Natural killer cell (primary cell): Measurements from ENCODE around the gene GCHFR. TPM values are rescaled to one million over a fixed set of nuclear protein-coding genes. Genes with fewer than 3 reads are reported as not detected.

ENCODE experiments used
- ATAC-seq, 3 donors: fragments of 150-1000 bp in 2 of 3; fragments of 200-7000 bp in 1 of 3; cut with Tn5 transposase; 1 replicate in 1 of 3; 2 replicates in 2 of 3; pipeline ENCODE4 v1.10.0; 2021; ENCODE audit warnings: mild to moderate bottlenecking in 2 of 3, moderate library complexity in 2 of 3
- DNase-seq, 2 donors: peaks; one replicate each; pipeline versions ENCODE4 v3.0.0 to v3.0.0-alpha.2; 2013 to 2021; ENCODE audit warnings: mixed read lengths in 1 of 2
- H3K27ac ChIP-seq: one replicate; pipeline ENCODE4 v1.5.1; 2013; ENCODE audit warnings: mild to moderate bottlenecking, low read length
- H3K27me3 ChIP-seq: one replicate; pipeline ENCODE4 v1.6.1; 2013; ENCODE audit warnings: low read length; ENCODE audit not compliant: control insufficient read depth, insufficient read depth
- H3K36me3 ChIP-seq: one replicate; pipeline ENCODE4 v1.6.1; 2013; ENCODE audit warnings: low read length; ENCODE audit not compliant: control insufficient read depth, insufficient read depth
- H3K4me1 ChIP-seq: one replicate; pipeline ENCODE4 v1.6.1; 2013; ENCODE audit warnings: low read length; ENCODE audit not compliant: control insufficient read depth, insufficient read depth
- H3K4me3 ChIP-seq: one replicate; pipeline ENCODE4 v1.5.1; 2013; ENCODE audit warnings: low read length
- H3K9me3 ChIP-seq: one replicate; pipeline ENCODE4 v1.6.1; 2013; ENCODE audit warnings: low read length; ENCODE audit not compliant: control insufficient read depth, insufficient read depth
- H3K27ac Mint-ChIP-seq, 2 donors: one replicate each; pipeline ENCODE4 v1.8.0; 2022; ENCODE audit warnings: mild to moderate bottlenecking in 2 of 2, mixed read lengths in 2 of 2, moderate library complexity in 1 of 2
- H3K27me3 Mint-ChIP-seq, 2 donors: one replicate each; pipeline ENCODE4 v1.8.0; 2022; ENCODE audit warnings: low read depth in 2 of 2, mixed read lengths in 2 of 2
- H3K36me3 Mint-ChIP-seq: one replicate; pipeline ENCODE4 v1.8.0; 2022; ENCODE audit warnings: mixed read lengths
- H3K4me1 Mint-ChIP-seq, 2 donors: one replicate each; pipeline ENCODE4 v1.8.0; 2022; ENCODE audit warnings: mixed read lengths in 2 of 2
- H3K4me3 Mint-ChIP-seq: one replicate; pipeline ENCODE4 v1.8.0; 2022; ENCODE audit warnings: mild to moderate bottlenecking, moderate library complexity, mixed read lengths
- H3K9me3 Mint-ChIP-seq, 2 donors: one replicate each; pipeline ENCODE4 v1.8.0; 2022; ENCODE audit warnings: mixed read lengths in 2 of 2
- WGBS: methylation state at CpG from one replicate; pipeline ENCODE4 v1.1.7; 2013; ENCODE audit warnings: missing lambda C conversion rate; ENCODE audit not compliant: insufficient coverage; 5-methylcytosine and 5-hydroxymethylcytosine counted together
- intact Hi-C: fragments of 100-400 bp; cut with micrococcal nuclease; formaldehyde crosslinking; loops from one replicate; pipeline ENCODE4 v1.14.2; 2022
- total RNA-seq, 4 donors: library from RNA; stranded (reverse); fragments of 120-200 nt in 1 of 4; gene quantifications; one replicate each; pipeline versions ENCODE4 v1.2.3 to v1.2.4, GENCODE V29; 2013 to 2022
- TF ChIP-seq, protein P1 (sequence below): fragments of 200-600 bp; IDR thresholded peaks from one replicate; pipeline ENCODE4 v1.8.0; 2022; ENCODE audit warnings: antibody characterized with exemption

The GCHFR gene
- total RNA-seq, 3 donors from 2014 or later (not counting 1 experiment from before 2014, with no cell fraction given), result 17.5 to 25.9 (median 25.9) TPM

DNA sequence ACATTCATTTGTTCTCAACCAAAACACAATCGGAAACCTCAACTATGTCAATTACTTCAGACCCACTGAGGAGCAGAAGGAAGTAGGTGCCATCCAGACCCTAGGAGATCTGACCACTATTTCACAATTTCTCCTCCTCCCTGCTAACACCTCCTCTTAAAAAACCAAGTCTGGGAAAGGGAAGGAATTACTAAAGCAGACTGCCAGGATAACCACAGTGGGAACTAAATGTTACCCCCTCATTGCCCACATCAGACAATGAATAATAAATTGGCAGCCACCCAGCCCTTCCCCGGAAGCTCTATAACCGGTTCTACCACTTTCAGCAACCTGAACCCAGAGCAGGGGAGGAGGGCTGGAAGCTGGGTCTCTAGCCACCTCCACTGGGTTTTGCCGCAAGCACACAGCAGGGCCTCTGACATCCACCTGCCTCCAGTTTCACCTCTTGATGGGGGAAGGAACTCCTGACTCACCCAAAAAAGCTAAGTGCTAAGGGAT, 23.5 kb downstream of the GCHFR start:
- Histone ChIP-seq H3K4me3 (no peak overlapping the region), H3K27me3 (no peaks in the 10 kb centered on the region), H3K27ac (peak overlapping the region; percentile 56), H3K9me3 (no peaks in the 10 kb centered on the region), H3K36me3 (peaks cover 5% of the 10 kb centered on the region), H3K4me1 (peaks cover 26% of the 10 kb centered on the region)
- ATAC-seq, result peak; percentile 46 to 54 (median 53)
- Mint-ChIP-seq H3K36me3 (no peaks in the 10 kb centered on the region), H3K9me3 (no peaks in the 10 kb centered on the region), H3K4me1 (peaks cover 36 to 40% of the 10 kb centered on the region in 2 donors), H3K27me3 (no peaks in the 10 kb centered on the region), H3K27ac (peak overlapping the region; percentile 79 to 87), H3K4me3 (peak overlapping the region; percentile 32)
- intact Hi-C loops, result no loop called here
- 12% methylated on average over 4 of the region's 4 CpGs for WGBS
- TF ChIP-seq, protein P1, sequence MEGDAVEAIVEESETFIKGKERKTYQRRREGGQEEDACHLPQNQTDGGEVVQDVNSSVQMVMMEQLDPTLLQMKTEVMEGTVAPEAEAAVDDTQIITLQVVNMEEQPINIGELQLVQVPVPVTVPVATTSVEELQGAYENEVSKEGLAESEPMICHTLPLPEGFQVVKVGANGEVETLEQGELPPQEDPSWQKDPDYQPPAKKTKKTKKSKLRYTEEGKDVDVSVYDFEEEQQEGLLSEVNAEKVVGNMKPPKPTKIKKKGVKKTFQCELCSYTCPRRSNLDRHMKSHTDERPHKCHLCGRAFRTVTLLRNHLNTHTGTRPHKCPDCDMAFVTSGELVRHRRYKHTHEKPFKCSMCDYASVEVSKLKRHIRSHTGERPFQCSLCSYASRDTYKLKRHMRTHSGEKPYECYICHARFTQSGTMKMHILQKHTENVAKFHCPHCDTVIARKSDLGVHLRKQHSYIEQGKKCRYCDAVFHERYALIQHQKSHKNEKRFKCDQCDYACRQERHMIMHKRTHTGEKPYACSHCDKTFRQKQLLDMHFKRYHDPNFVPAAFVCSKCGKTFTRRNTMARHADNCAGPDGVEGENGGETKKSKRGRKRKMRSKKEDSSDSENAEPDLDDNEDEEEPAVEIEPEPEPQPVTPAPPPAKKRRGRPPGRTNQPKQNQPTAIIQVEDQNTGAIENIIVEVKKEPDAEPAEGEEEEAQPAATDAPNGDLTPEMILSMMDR, result no peak
- peak in 1 of 2 donors; percentile 63 for DNase-seq

DNA sequence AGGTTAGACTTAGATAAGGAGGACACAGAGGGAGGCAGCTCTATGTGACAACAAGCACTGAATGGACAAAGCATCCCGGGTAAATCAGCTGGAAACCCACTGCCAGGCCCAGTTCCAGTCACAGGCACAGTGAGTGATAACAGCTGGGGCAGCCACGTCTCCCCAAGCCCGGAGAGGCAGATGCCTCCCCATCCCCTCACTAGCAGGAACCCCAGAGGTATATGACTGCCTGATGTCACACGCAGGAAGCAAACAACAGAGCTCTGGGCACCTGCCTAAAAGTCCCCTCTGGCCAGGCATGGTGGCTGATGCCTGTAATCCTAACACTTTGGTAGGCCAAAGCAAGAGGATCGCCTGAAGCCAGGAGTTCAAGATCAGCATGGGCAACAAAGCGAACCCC, 24.1 kb downstream of the GCHFR start:
- H3K4me3 Mint-ChIP-seq, result no peak overlapping the region
- no peaks in the 10 kb centered on the region for H3K27me3 ChIP-seq
- WGBS, result 82% methylated on average over 6 of the region's 6 CpGs
- H3K36me3 Mint-ChIP-seq, result no peaks in the 10 kb centered on the region
- peak in 1 of 3 donors; percentile 21 for ATAC-seq
- no peak overlapping the region for H3K4me3 ChIP-seq
- H3K4me1 Mint-ChIP-seq, result peaks cover 31 to 35% of the 10 kb centered on the region in 2 donors
- no peaks in the 10 kb centered on the region for H3K9me3 Mint-ChIP-seq
- peak overlapping the region; percentile 56 for H3K27ac ChIP-seq
- DNase-seq, result no peak
- H3K27me3 Mint-ChIP-seq, result no peaks in the 10 kb centered on the region
- intact Hi-C loops, result no loop called here
- TF ChIP-seq, protein P1, result no peak
- H3K4me1 ChIP-seq, result peaks cover 26% of the 10 kb centered on the region
- peaks cover 7% of the 10 kb centered on the region for H3K36me3 ChIP-seq
- H3K9me3 ChIP-seq, result no peaks in the 10 kb centered on the region
- H3K27ac Mint-ChIP-seq, result peak overlapping the region; percentile 79 to 87

DNA sequence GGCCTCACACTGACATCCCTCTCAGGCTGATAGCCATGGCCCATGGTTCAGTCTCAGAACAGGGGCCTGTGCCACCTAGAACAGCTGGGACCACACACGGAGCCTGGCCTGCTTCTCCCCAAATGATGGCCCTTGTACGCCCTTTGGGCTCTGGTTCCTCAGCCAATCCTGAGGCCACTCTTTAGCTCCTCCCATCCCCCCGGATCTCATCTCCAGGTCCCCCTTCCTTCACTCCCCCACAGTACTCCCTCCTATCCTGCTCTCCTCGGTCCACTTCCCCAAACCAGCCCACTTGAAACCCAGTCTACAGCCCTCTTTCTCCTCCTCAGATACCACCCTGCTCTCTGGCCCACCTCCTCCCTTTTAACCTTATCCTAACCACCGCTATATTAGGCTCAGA, 25.3 kb downstream of the GCHFR start:
- ATAC-seq (no peak), DNase-seq (no peak)
- H3K27me3 ChIP-seq, result no peaks in the 10 kb centered on the region
- intact Hi-C loops, result no loop called here
- peaks cover 7% of the 10 kb centered on the region for H3K36me3 ChIP-seq
- no peaks in the 10 kb centered on the region for H3K9me3 ChIP-seq
- no peak overlapping the region for H3K27ac ChIP-seq
- no peaks in the 10 kb centered on the region for H3K9me3 Mint-ChIP-seq
- H3K4me3 Mint-ChIP-seq, result no peak overlapping the region
- TF ChIP-seq, protein P1, result no peak
- peaks cover 31 to 32% of the 10 kb centered on the region in 2 donors for H3K4me1 Mint-ChIP-seq
- H3K36me3 Mint-ChIP-seq, result no peaks in the 10 kb centered on the region
- no peaks in the 10 kb centered on the region for H3K27me3 Mint-ChIP-seq
- WGBS, result 89% methylated on average over 5 of the region's 5 CpGs
- peak overlapping the region; percentile 3 to 75 for H3K27ac Mint-ChIP-seq
- no peak overlapping the region for H3K4me3 ChIP-seq
- H3K4me1 ChIP-seq, result peaks cover 26% of the 10 kb centered on the region

DNA sequence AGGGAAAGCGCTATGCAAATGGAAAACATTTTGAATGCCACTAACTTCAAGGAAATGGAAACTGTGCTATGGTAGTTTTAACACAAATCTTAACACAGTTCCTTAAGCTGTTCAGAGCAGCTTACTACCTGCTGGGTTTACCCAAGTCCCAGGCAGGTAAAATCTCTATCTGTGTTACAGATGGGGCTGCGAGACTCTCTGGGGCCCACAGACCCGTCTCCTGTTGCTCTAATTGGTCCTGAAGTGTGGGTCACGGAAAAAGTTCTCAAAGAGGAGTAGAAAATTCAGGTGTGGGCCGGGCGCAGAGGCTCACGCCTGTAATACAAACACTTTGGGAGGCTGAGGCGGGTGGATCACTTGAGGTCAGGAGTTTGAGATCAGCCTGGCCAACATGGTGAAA, 26.1 kb downstream of the GCHFR start:
- Mint-ChIP-seq H3K4me3 (no peak overlapping the region), H3K27ac (no peak overlapping the region), H3K9me3 (no peaks in the 10 kb centered on the region), H3K4me1 (peaks cover 31 to 32% of the 10 kb centered on the region in 2 donors), H3K36me3 (no peaks in the 10 kb centered on the region), H3K27me3 (no peaks in the 10 kb centered on the region)
- intact Hi-C loops, result no loop called here
- Histone ChIP-seq H3K27ac (no peak overlapping the region), H3K4me3 (no peak overlapping the region), H3K36me3 (peaks cover 7% of the 10 kb centered on the region), H3K27me3 (no peaks in the 10 kb centered on the region), H3K9me3 (no peaks in the 10 kb centered on the region), H3K4me1 (peaks cover 26% of the 10 kb centered on the region)
- WGBS, result 95% methylated on average over 8 of the region's 8 CpGs
- TF ChIP-seq, protein P1, result no peak
- DNase-seq (no peak), ATAC-seq (no peak)
